A673 (cell line): ENCODE results near the gene DCAKD. TPM values are rescaled to one million over a fixed set of nuclear protein-coding genes. Genes with fewer than 3 reads are reported as not detected.

ENCODE experiments used
- BruUV-seq: library from RNA; stranded (reverse); fragments of 400-500 nt; replicated peaks from 2 replicates; lab custom pipeline; 2021; lab: Mats Ljungman, UMichigan
- CTCF ChIA-PET: fragments of 300-600 bp; sonication (Branson Sonifier 250); formaldehyde crosslinking; loops from one replicate; lab custom pipeline; 2022; ENCODE audit warnings: antibody characterized with exemption; lab: Charles Lee
- POLR2A ChIA-PET: fragments of 300-600 bp; sonication (Branson Sonifier 250); formaldehyde crosslinking; loops from one replicate; lab custom pipeline; 2022; ENCODE audit warnings: antibody characterized with exemption; ENCODE audit not compliant: low non-redundant PET; lab: Charles Lee
- DNase-seq: peaks from one replicate; pipeline ENCODE4 v3.0.0-alpha.2; 2015; ENCODE audit warnings: low spot score
- H3K27ac ChIP-seq: fragments of 200-600 bp; sonication (generic); 2 replicates; pipeline ENCODE4 v1.5.1; 2016; ENCODE audit warnings: mixed run types, low read depth, mild to moderate bottlenecking, mixed read lengths, antibody characterized with exemption, low read length; ENCODE audit not compliant: poor library complexity, severe bottlenecking
- H3K27me3 ChIP-seq: fragments of 200-600 bp; sonication (generic); replicated peaks from 2 replicates; pipeline ENCODE4 v1.6.1; 2017; ENCODE audit warnings: mixed run types, low read depth, mild to moderate bottlenecking, mixed read lengths, antibody characterized with exemption, low read length; ENCODE audit not compliant: insufficient read depth, poor library complexity
- H3K36me3 ChIP-seq: fragments of 200-600 bp; sonication (generic); 2 replicates; pipeline ENCODE4 v1.6.1; 2016; ENCODE audit warnings: mixed run types, mild to moderate bottlenecking, mixed read lengths, antibody characterized with exemption, low read length; ENCODE audit not compliant: insufficient read depth, poor library complexity, severe bottlenecking
- H3K4me1 ChIP-seq: fragments of 200-600 bp; sonication (generic); 2 replicates; pipeline ENCODE4 v1.6.1; 2017; ENCODE audit warnings: mixed run types, mild to moderate bottlenecking, mixed read lengths, antibody characterized with exemption, low read length; ENCODE audit not compliant: insufficient read depth, poor library complexity, severe bottlenecking
- H3K4me3 ChIP-seq: fragments of 200-600 bp; sonication (generic); 2 replicates; pipeline ENCODE4 v1.5.1; 2016; ENCODE audit warnings: low read depth, mixed run types, mild to moderate bottlenecking, mixed read lengths, low read length; ENCODE audit not compliant: poor library complexity, severe bottlenecking
- H3K9me3 ChIP-seq: fragments of 200-600 bp; sonication (generic); 2 replicates; pipeline ENCODE4 v1.6.1; 2016; ENCODE audit warnings: mixed run types, low read depth, mild to moderate bottlenecking, mixed read lengths, antibody characterized with exemption, low read length; ENCODE audit not compliant: poor library complexity, severe bottlenecking
- EZH2 ChIP-seq: fragments of 200-600 bp; sonication (generic); IDR thresholded peaks from 2 replicates; pipeline ENCODE4 v1.6.1; 2017; ENCODE audit warnings: borderline replicate concordance, low read depth, mild to moderate bottlenecking, mixed read lengths, antibody characterized with exemption, low read length; ENCODE audit not compliant: poor library complexity, severe bottlenecking
- intact Hi-C: fragments of 100-400 bp; cut with micrococcal nuclease; formaldehyde crosslinking; loops from one replicate; pipeline ENCODE4 v1.10.0; 2022; ENCODE audit not compliant: unreplicated experiment
- total RNA-seq: library from RNA; stranded (reverse); gene quantifications from 2 replicates; pipeline ENCODE4 v1.2.3, GENCODE V29; 2021
- TF ChIP-seq, protein P1 (sequence below): fragments of 300-800, 200-600 bp; sonication (generic); conservative IDR thresholded peaks from 2 replicates; pipeline ENCODE4 v1.5.1; 2017; ENCODE audit warnings: low read depth, mild to moderate bottlenecking, antibody characterized with exemption, low read length, moderate library complexity, mixed read lengths

The DCAKD gene
- total RNA-seq, 1 experiment from 2014 or later: 19.1 TPM

DNA sequence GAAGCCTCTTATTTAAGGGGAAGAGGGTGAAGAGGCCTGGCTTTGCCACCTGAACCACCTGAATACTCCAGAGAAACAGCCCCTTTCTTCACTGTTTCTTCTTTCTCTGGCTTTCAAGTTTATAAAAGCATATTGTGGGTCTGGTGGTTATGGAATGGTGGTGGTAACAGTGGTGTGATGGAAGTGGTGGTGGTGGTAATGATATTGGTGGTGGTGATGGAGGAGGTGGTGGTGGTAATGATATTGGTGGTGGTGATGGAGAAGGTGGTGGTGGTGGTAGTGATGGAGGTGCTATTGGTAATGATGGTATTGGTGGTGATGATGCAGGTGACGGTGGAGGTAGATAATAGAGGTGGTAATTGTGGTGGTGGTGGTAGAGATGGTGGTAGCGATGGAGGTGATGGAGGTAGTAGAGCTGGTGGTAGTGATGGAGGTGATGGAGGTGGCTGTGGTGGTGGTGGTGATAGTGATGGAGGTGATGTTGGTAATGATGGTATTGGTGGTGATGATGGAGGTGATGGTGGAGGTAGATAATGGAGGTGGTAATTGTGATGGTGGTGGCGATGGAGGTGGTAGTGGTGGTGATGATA lies 69.2 kb downstream of the DCAKD start:
- Histone ChIP-seq H3K27me3 (no peaks in the 10 kb centered on the region), H3K27ac (no peak overlapping the region), H3K9me3 (no peaks in the 10 kb centered on the region), H3K4me3 (no peak overlapping the region), H3K36me3 (no peaks in the 10 kb centered on the region), H3K4me1 (peaks cover 2% of the 10 kb centered on the region)
- ChIA-PET POLR2A (no interaction called here), CTCF (no interaction called here)
- TF ChIP-seq, protein P1, sequence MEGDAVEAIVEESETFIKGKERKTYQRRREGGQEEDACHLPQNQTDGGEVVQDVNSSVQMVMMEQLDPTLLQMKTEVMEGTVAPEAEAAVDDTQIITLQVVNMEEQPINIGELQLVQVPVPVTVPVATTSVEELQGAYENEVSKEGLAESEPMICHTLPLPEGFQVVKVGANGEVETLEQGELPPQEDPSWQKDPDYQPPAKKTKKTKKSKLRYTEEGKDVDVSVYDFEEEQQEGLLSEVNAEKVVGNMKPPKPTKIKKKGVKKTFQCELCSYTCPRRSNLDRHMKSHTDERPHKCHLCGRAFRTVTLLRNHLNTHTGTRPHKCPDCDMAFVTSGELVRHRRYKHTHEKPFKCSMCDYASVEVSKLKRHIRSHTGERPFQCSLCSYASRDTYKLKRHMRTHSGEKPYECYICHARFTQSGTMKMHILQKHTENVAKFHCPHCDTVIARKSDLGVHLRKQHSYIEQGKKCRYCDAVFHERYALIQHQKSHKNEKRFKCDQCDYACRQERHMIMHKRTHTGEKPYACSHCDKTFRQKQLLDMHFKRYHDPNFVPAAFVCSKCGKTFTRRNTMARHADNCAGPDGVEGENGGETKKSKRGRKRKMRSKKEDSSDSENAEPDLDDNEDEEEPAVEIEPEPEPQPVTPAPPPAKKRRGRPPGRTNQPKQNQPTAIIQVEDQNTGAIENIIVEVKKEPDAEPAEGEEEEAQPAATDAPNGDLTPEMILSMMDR: no peak
- no peak for TF ChIP-seq EZH2
- intact Hi-C loops: no loop called here
- DNase-seq: no peak
- BruUV-seq: no TSS peak

- no TSS peak for BruUV-seq
- Histone ChIP-seq H3K27ac (no peak overlapping the region), H3K4me3 (no peak overlapping the region), H3K9me3 (no peaks in the 10 kb centered on the region), H3K36me3 (no peaks in the 10 kb centered on the region), H3K4me1 (no peaks in the 10 kb centered on the region), H3K27me3 (no peaks in the 10 kb centered on the region)
- no peak for TF ChIP-seq EZH2
- TF ChIP-seq, protein P1: no peak
- intact Hi-C loops: no loop called here
- ChIA-PET CTCF (no interaction called here), POLR2A (no interaction called here)
- DNase-seq: no peak
Measured at GRCh38 chr17:44981221-44981968, 70.0 kb downstream of the DCAKD start.

DNA sequence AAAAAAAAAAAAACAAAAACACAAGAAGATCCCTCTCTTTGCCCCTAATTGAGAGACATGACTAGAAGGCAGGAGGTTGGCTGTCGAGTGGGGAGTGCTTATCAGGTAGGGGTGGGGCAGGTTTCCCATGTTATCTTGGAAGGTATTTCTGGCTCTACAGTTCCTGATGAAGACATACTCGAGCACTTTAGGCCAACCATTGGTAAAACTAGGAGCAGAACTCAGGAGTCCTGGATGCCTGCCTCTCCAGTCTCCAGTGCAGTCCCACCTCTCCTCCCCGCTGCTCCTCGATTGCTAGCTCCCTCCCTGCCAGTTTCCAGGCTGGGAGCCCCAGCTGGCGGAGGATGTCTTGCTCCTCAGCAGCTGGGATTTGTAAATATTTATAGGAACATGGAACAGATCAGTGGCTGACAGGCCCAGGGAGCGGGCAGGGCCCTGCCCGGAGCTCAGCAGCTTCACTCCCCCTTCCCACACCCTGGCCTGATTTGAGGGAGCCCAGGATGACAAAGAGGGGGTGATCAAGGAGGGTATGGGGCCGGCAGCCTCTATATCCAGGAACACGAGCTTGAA lies 71.9 kb downstream of the DCAKD start:
- H3K4me1 ChIP-seq: no peaks in the 10 kb centered on the region
- H3K27ac ChIP-seq: no peak overlapping the region
- no peak overlapping the region for H3K4me3 ChIP-seq
- no peaks in the 10 kb centered on the region for H3K9me3 ChIP-seq
- ChIA-PET CTCF (no interaction called here), POLR2A (no interaction called here)
- DNase-seq: no peak
- no TSS peak for BruUV-seq
- no peaks in the 10 kb centered on the region for H3K27me3 ChIP-seq
- no peaks in the 10 kb centered on the region for H3K36me3 ChIP-seq
- TF ChIP-seq EZH2: no peak
- TF ChIP-seq, protein P1: no peak
- intact Hi-C loops: no loop called here
